Activated T-cell treated with anti-CD3 and anti-CD28 coated beads for 48 hours (primary cell): ENCODE data around the gene TTC28.
"Not testable (repeated sequence)": the region's sequence is repeated elsewhere in the genome, so short reads cannot be mapped to it uniquely, and the experiment has no call there.

ENCODE experiments used
- DNase-seq: peaks from one replicate; pipeline ENCODE4 v3.0.0-alpha.2; 2020; ENCODE audit warnings: low read depth

Gene TTC28

GRCh38 chr22:28406246-28406645 lies 273.4 kb downstream of the TTC28 start:
- no peak for DNase-seq

DNA sequence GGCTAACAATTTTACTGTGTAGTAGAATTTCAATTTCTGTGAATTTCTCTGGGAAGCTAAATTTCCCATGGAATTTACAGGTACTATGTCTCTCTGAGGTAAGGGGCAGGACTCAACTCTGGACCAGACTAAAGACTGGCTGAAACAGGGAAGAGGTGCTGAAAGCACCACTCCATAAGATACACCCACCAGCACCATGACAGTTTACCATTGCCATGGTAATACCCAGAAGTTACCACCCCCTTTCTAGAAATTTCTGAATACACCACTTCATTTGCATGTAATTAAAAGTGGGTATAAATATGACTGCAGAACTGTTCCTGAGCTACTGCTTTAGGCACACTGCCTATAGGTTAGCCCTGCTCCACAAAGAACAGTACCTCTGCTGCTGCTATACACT lies 274.1 kb downstream of the TTC28 start:
- no peak for DNase-seq

GRCh38 chr22:28402539-28402938 lies 277.1 kb downstream of the TTC28 start:
- DNase-seq, result no peak

GRCh38 chr22:28402060-28402459 lies 277.6 kb downstream of the TTC28 start:
- DNase-seq, result no peak

DNA sequence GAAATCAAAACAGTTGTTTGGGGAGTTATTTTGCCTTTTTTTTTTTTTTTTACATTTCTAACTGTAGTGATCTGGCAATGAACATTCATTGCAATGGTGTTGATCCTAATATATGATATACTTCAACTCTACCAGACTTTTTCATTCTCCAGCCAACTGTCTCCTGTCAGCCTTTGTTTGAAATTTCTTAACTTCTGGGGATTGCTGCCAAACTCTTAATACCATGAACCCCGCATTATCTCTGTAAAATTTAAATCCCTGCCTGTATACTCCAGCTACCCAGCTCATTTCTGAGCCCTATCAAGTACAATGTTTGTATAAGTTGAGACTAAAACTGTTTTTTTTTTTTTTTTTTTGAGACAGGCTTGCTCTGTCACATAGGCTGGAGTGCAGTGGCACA lies 280.7 kb downstream of the TTC28 start:
- no peak for DNase-seq

DNA sequence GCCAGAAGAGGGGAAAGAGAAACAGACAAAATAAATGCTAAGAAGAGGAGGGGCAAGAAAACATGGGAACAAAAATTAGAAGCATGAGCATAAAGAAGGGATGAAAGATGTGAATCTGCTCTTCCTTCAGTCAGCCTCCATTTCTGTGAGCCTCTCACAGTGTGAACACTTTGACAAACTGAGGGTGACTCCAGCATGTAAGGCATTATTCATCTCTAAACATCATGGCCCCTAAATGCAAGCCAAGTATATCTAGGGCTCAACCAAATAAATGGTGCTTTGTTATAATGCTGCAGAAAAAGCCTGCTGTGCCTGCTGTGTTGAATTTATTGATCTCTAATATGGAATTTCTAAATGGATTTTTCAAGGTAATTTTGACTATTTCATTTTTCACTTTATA lies 281.3 kb downstream of the TTC28 start:
- no peak for DNase-seq

- DNase-seq, result no peak
Measured at GRCh38 chr22:28397306-28397705, 282.3 kb downstream of the TTC28 start.

- no peak for DNase-seq
Measured at GRCh38 chr22:28395920-28396753, 283.5 kb downstream of the TTC28 start.

DNA sequence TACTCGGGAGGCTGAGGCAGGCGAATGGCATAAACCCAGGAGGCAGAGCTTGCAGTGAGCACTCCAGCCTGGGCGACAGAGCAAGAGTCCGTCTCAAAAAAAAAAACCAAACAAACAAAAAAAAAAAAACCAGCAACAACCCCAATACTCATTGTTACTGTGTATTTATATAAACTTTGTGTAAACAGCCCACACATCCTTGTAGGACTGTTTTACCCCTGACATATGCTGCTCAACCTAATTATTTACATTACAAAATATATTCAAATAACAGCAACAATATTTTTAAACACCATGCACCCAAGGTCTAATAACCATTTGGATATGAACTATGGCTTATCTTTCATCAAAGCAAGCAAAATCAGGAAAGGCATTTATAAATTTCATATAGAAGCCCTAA lies 284.1 kb downstream of the TTC28 start:
- no peak for DNase-seq

- no peak for DNase-seq
Measured at GRCh38 chr22:28394513-28395110, 285.0 kb downstream of the TTC28 start.

DNA sequence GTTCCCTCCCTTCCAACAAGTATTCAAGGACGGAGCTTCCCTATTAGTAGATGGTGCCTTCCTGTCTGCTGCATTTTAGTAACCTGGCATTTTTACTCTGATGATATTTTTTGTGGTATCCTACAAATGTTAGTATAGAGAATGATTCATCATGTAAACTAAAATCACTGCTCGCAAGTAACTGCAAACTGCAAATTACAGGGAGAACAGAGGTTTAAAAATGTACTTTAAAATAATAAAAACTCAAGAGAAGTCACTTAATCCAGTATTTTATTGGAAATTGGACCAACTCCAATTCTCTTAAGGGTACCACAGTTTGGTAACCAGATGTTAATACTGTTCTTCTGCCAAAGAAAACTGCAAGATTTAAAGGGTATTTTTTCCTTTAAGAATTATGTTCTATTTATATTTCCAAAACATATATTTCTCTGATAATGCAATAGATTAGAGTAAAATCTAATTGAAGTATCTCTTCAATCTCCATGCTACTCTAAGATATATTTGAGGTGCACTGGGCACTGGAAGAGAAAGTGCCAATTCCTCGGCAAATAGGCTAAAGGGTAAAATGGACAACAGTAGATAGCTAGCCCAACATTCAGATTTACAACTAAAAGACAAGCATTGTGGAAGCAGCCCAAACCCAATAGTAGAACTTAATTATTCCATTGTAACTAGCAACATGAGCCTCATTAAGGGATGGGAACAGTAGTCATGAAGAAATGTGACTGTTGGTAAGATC lies 298.0 kb downstream of the TTC28 start:
- DNase-seq, result no peak

DNA sequence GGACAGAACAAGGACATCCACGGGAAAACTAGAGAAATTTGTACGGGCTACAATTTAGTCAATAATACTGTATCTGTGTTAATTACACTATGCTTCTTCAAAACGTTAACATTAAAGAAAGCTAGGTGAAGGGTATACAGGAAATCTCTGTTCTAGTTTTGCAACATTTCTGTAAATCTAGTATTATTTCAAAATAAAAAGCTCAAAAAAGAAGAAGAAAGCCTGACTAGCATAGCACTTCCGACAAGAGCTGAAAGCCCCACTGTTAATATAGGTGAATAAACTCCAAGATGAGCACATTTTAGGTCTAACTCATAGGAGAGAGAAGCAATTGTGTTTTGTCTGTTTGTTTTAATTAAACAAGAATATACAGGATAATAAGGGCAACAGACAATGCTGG lies 299.7 kb downstream of the TTC28 start:
- no peak for DNase-seq

DNA sequence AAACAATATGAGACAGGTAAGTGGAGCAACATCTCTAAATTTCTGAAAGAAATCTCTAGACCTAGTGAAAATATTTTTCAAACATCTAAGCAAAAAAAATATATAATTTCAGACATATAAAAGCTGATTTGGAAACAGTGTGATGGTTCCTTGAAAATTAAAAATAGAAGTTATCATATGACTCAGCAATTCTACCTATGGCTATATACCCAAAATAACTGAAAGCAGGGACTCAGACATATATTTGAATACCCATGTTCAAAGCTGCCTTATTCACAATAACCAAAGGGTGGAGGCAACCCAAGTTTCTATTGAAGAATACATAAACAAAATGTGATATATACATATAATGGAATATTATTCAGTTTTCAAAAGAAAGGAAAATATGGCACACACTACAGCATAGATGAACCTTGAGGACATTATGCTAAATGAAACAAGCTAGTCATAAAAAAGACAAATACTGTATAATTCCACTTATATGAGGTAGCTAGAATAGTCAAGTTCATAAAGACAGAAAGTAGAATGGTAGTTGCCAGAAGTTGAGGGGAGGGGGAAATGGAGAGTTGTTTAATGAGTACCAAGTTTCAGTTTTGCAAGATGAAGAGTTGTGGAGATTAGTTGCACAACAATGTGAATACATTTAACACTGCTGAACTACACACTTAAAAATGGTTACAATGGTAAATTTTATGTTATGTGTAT lies 300.4 kb downstream of the TTC28 start:
- DNase-seq, result no peak

GRCh38 chr22:28375761-28376534 lies 303.7 kb downstream of the TTC28 start:
- DNase-seq, result no peak

DNA sequence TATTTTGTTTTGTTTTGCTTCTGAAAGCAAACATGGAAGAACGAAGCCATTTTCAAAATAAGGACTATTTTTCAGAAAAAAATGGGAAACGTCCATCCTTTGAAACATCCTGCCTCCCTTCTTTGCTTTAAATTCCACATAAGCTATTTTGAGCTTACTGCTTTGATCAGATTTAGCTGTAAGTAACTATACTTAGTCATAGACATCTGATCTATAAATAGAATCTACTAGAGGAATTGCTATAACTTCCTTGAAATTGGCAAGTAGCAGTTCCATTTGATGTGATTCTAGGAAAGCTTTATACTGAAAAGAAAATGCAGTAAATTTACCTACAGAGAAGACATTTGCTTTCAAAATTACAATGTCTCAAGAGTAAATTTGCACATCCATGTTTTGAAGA lies 305.8 kb downstream of the TTC28 start:
- no peak for DNase-seq

DNA sequence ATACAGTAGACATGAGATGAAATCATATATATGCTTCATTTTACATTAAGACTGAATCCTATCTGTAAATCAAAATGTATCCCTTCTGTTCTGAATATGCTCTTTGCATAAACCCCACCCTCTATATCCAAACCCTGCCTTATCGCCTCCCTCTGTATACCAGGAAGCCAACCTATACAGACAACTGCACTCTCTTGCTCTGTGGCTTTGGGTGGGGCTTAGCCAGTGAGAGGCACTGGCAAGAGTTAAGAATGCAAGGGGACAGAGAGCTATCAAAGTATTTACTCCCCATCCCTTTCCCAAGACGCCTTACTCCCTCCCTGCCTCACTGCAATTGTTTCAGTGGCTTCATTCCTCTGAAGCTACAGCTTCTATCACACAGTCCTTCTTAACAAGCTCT lies 309.8 kb downstream of the TTC28 start:
- DNase-seq, result no peak

DNA sequence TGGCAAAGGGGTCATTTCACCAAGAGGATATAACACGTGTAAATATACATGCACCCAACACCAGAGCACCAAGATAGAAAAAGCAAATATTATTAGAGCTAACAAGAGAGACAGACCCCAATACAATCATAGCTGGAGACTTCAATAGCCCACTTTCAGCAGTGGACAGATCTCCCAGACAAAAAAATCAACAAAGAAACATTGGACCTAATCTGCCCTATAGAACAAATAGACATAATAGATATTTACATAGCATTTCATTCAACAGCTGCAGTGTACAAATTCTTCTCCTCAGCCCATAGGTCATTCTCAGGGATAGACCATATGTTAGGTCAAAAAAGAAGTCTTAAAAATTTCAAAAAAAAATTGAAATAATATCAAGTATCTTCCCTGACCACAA lies 312.8 kb downstream of the TTC28 start:
- DNase-seq, result no peak

GRCh38 chr22:28365371-28365770 lies 314.3 kb downstream of the TTC28 start:
- no peak for DNase-seq

DNA sequence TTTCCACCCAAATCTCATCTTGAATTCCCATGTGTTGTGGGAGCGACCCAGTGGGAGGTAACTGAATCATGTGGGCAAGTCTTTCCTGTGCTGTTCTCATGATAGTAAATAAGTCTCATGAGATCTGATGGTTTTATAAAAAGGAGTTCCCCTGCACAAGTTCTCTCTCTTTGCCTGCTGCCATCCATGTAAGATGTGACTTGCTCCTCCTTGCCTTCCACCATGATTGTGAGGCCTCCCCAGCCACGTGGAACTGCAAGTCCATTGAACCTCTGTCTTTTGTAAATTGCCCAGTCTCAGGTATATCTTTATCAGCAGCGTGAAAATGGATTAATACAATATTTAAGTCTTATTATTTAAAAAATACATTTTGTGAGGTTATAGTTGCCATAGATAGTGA lies 315.5 kb downstream of the TTC28 start:
- DNase-seq, result not testable (repeated sequence)

DNA sequence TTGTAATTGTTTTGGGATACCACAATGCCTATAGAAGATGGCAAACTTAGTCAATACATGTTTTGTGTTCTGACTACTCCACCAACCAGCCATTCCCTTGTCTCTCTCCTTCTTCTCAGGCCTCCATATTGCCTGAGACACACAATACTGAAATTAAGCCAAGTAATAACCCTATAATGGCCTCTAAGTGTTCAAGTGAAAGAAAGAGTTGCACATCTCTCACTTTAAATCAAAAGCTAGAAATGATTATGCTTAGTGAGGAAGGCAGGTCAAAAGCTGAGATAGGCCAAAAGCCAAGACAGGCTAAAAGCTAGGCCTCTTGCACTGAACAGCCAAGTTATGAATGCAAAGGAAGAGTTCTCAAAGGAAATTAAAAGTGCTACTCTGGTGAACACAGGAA lies 318.7 kb downstream of the TTC28 start:
- no peak for DNase-seq

- DNase-seq, result no peak
Measured at GRCh38 chr22:28358312-28358711, 321.3 kb downstream of the TTC28 start.

DNA sequence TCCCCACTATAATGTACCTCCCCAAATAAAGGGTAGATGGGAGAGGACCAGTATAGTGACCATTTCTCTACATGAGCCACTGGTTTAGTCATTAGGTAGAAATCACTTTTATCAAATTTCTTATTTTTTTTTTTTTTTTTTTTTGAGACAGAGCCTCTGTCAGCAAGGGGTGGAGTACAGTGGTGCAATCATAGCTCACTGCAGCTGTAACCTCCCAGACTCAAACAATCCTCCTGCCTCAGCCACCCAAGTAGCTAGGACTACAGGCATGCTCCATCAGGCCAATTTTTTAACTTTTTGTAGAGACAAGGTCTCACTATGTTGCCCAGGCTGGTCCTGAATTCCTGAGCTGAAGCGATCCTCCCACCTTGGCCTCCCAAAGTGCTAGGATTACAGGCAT lies 322.4 kb downstream of the TTC28 start:
- DNase-seq, result no peak
